PC-9 (cell line): ENCODE results near the gene TMOD3.

Experiments used
- EZH2 ChIP-seq: fragments of 200-600 bp; sonication (generic); IDR thresholded peaks from 2 replicates; pipeline ENCODE4 v1.8.0; 2017; ENCODE audit warnings: antibody characterized with exemption, low read depth
- TF ChIP-seq, protein P1 (sequence below): fragments of 200-600 bp; sonication (generic); conservative IDR thresholded peaks from 2 replicates; pipeline ENCODE4 v1.6.1; 2017; ENCODE audit warnings: mixed run types, antibody characterized with exemption, mild to moderate bottlenecking, moderate library complexity

DNA sequence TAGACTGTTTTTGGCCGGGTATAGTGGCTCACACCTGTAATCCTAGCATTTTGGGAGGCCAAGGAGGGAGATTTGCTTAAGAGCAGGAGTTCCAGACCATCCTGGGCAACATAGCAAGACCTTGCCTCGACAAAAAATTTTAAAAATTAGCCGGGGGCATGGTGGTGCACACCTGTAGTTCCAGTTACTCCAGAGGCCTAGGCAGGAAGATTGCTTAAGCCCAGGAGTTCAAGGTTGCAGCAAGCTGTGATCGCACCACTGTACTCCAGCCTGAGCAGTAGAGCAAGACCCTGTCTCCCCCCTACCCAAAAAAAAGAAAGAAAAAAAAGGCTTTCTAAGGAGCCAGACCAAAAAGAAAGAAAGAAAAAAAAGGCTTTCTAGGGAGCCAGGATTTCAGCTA, 36.7 kb downstream of the TMOD3 start:
- TF ChIP-seq, protein P1, sequence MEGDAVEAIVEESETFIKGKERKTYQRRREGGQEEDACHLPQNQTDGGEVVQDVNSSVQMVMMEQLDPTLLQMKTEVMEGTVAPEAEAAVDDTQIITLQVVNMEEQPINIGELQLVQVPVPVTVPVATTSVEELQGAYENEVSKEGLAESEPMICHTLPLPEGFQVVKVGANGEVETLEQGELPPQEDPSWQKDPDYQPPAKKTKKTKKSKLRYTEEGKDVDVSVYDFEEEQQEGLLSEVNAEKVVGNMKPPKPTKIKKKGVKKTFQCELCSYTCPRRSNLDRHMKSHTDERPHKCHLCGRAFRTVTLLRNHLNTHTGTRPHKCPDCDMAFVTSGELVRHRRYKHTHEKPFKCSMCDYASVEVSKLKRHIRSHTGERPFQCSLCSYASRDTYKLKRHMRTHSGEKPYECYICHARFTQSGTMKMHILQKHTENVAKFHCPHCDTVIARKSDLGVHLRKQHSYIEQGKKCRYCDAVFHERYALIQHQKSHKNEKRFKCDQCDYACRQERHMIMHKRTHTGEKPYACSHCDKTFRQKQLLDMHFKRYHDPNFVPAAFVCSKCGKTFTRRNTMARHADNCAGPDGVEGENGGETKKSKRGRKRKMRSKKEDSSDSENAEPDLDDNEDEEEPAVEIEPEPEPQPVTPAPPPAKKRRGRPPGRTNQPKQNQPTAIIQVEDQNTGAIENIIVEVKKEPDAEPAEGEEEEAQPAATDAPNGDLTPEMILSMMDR = no peak
- no peak for TF ChIP-seq EZH2
